Stimulated activated naive CD8-positive, alpha-beta T cell treated with anti-CD3 and anti-CD28 coated beads, Interleukin-15, amount 100 ng/mL, for 72 hours (primary cell): ENCODE results near the gene KAZN.
"Not testable (repeated sequence)": the region's sequence is repeated elsewhere in the genome, so short reads cannot be mapped to it uniquely, and the experiment has no call there.

Source experiments
- ATAC-seq: fragments of 150-1000 bp; cut with Tn5 transposase; 2 replicates; pipeline ENCODE4 v1.10.0; 2021; ENCODE audit warnings: mild to moderate bottlenecking, moderate library complexity
- DNase-seq, 2 donors: peaks; one replicate each; pipeline ENCODE4 v3.0.0; 2021 to 2022
- H3K27ac Mint-ChIP-seq, 2 donors: one replicate each; pipeline ENCODE4 v1.8.0; 2022; ENCODE audit warnings: mild to moderate bottlenecking in 2 of 2, mixed read lengths in 2 of 2, moderate library complexity in 2 of 2
- H3K27me3 Mint-ChIP-seq: one replicate; pipeline ENCODE4 v1.8.0; 2022; ENCODE audit warnings: mixed read lengths
- H3K4me1 Mint-ChIP-seq: one replicate; pipeline ENCODE4 v1.8.0; 2022; ENCODE audit warnings: mild to moderate bottlenecking, mixed read lengths
- H3K4me3 Mint-ChIP-seq, 2 donors: one replicate each; pipeline ENCODE4 v1.8.0; 2022; ENCODE audit warnings: mild to moderate bottlenecking in 2 of 2, mixed read lengths in 2 of 2, moderate library complexity in 1 of 2
- H3K9me3 Mint-ChIP-seq, 2 donors: one replicate each; pipeline ENCODE4 v1.8.0; 2022; ENCODE audit warnings: mixed read lengths in 2 of 2

The KAZN gene

GRCh38 chr1:15028102-15028501 is 429.6 kb downstream of the KAZN start:
- no peak for ATAC-seq
- Mint-ChIP-seq H3K4me1 (no peaks in the 10 kb centered on the region), H3K27ac (no peak overlapping the region)

DNA sequence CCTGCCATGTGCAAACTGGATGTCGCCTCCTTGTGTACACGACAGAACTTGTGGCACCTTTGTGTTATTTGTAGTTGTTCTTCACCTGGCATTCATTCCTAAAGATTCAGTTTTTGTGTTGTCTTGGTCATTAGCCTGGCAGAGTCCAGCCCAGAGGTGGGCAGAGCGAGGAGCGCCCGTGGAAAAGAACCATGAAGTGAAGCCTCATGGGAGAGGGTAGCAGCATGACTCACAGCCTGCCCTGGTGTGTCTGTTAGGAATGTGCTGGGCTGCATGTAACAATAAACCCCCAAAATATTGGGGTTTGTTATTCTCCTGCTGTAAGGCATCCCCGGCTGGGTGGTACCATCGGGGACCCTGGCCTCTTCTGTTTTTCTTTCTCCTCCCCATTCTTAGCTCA is 430.1 kb downstream of the KAZN start:
- H3K4me3 Mint-ChIP-seq: no peak overlapping the region
- no peaks in the 10 kb centered on the region for H3K9me3 Mint-ChIP-seq
- H3K27me3 Mint-ChIP-seq: no peaks in the 10 kb centered on the region
- DNase-seq: no peak
- H3K27ac Mint-ChIP-seq: no peak overlapping the region
- peaks cover under 1% of the 10 kb centered on the region for H3K4me1 Mint-ChIP-seq
- no peak for ATAC-seq

More at GRCh38 chr1:15028102-15028501, 429.6 kb downstream of the KAZN start:
- H3K27me3 Mint-ChIP-seq: no peaks in the 10 kb centered on the region
- no peak for DNase-seq
- no peaks in the 10 kb centered on the region for H3K9me3 Mint-ChIP-seq
- H3K4me3 Mint-ChIP-seq: no peak overlapping the region

DNA sequence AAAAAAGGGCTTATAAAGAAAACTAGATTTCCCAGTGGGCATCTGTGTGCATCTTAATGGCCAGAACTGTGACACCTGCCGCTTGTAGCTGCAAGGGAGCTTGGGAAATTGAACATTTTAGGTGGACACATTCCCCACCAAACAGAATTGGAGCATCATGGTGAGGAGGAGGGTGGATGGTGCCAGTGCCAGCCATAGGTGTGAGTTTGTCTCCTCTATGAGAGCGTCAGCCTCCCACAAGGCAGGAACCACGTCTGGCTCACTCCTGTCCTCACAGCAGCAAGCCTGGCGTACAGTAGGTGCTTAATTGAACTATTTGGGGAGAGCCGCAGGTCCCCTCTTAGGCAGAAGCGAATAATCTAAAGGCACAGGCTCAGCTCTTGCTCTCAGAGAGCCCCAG is 430.6 kb downstream of the KAZN start:
- no peak overlapping the region for H3K4me3 Mint-ChIP-seq
- peak overlapping the region in 1 of 2 donors; percentile 77 for H3K27ac Mint-ChIP-seq
- H3K4me1 Mint-ChIP-seq: peaks cover 5% of the 10 kb centered on the region
- H3K9me3 Mint-ChIP-seq: no peaks in the 10 kb centered on the region
- no peaks in the 10 kb centered on the region for H3K27me3 Mint-ChIP-seq
- ATAC-seq (no peak), DNase-seq (no peak)

DNA sequence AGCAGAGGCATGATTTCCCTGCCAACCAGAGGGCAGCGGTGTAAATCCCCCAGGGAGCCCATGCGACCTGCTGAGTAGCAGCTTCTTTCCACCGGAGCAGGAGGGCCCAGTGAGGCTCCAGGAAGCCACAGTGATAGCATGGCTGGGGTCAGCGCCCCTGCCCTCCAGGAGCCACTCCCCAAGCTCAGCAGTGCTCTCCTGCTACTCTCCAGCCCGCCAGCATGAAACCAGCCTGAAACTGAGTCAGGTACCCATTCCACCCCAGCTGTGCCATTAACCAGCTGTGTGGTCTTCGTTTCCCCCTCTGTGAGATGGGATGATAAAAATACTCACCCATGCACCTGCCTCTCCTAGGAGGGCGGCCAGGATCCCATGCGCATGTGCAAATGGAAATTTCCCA is 431.3 kb downstream of the KAZN start:
- no peak overlapping the region for H3K27ac Mint-ChIP-seq
- H3K9me3 Mint-ChIP-seq: no peaks in the 10 kb centered on the region
- ATAC-seq: no peak
- peaks cover 9% of the 10 kb centered on the region for H3K4me1 Mint-ChIP-seq
- H3K4me3 Mint-ChIP-seq: no peak overlapping the region
- no peak for DNase-seq
- H3K27me3 Mint-ChIP-seq: no peaks in the 10 kb centered on the region

DNA sequence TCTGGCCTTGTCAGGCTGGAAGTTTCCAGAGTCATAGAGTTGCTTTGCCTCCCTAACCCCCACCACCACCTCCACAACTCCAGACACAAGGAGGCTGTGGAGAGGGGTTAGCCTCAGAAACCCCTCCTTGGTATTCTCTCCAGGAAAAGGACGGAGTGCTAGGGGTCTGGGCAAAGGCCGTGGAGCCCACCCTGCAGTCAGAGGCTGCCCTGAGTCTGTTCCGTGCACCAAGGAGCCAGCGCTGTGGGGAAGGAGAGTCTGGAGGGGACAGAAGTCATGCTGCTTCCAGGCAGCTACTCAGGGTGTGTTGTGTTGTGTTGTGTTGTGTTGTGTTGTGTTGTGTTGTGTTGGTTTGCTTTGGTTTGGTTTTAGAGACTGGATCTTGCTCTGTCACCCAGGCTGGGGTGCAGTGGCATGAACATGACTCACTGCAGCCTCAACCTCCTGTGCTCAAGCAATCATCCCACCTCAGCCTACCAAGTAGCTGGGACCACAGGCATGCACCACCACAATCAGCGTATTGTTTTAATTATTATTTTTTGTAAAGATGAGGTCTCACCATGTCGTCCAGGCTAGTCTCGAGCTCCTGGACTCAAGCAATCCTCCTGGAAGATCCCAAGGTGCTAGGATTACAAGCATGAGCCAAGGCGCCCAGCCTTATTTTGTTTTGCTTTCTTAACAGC is 432.9 kb downstream of the KAZN start:
- ATAC-seq: no peak
- no peaks in the 10 kb centered on the region for H3K9me3 Mint-ChIP-seq
- H3K27ac Mint-ChIP-seq: no peak overlapping the region

DNA sequence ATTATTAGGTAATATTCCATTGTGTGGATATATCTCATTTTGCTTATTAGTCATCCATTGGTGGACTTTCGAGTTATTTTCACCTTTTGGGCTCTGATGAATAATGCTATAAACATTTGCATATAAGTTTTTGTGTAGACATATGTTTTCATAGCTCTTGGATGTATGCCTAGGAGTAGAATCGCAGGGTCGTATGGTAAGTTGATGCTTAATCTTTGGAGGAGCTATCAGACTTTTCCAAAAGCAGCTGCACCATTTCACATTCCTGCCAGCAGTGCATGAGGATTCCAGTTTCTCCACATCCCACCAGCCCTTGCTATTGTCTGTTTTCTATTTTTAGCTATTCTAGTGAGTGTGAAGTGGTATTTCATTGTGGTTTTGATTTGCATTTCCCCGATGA is 434.8 kb downstream of the KAZN start:
- Mint-ChIP-seq H3K27me3 (no peaks in the 10 kb centered on the region), H3K4me1 (peaks cover 9% of the 10 kb centered on the region), H3K4me3 (no peak overlapping the region), H3K27ac (no peak overlapping the region), H3K9me3 (no peaks in the 10 kb centered on the region)
- ATAC-seq: no peak
- no peak for DNase-seq

More for the DNA sequence above, 432.9 kb downstream of the KAZN start:
- H3K4me3 Mint-ChIP-seq: no peak overlapping the region
- no peaks in the 10 kb centered on the region for H3K27me3 Mint-ChIP-seq
- peaks cover 9% of the 10 kb centered on the region for H3K4me1 Mint-ChIP-seq
- no peak for DNase-seq

DNA sequence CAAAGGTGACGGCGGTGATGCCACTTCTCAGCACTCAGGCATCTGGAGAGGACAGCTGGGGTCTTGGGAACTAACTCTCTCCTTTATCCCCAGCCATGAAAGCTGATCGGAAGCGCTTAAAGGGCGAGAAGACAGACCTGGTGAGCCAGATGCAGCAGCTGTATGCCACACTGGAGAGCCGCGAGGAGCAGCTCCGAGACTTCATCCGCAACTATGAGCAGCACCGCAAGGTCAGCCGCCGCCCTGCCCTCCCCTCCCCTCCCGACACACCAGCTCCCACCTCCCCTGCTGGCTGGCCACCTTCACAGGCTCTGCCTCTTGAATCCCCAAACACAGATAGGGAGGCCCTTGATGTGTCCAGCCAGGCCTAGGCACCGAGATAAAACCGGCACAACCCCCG is 436.2 kb downstream of the KAZN start:
- H3K27ac Mint-ChIP-seq: peak overlapping the region in 1 of 2 donors; percentile 55
- no peaks in the 10 kb centered on the region for H3K27me3 Mint-ChIP-seq
- H3K4me3 Mint-ChIP-seq: no peak overlapping the region
- no peak for DNase-seq
- no peak for ATAC-seq
- H3K9me3 Mint-ChIP-seq: no peaks in the 10 kb centered on the region
- H3K4me1 Mint-ChIP-seq: peaks cover 9% of the 10 kb centered on the region

DNA sequence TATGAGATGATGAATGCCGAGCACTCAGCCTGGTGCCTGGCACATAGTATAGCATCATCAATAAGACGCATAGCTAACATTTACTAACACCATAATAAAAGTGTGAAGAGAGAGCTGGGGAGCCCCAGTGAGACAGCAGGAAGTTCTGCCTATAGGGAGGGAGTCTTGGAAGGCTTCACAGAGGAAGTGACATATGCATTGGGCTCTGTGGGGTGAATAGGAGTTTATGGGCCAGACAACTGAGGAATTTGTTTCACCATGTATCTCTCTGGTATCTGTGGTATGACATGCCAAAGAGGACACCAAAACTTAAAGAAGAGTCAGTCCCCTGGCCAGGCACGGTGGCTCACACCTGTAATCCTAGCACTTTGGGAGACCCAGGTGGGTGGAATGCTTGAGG is 436.8 kb downstream of the KAZN start:
- no peak overlapping the region for H3K4me3 Mint-ChIP-seq
- H3K27ac Mint-ChIP-seq: no peak overlapping the region
- H3K4me1 Mint-ChIP-seq: peaks cover 9% of the 10 kb centered on the region
- ATAC-seq (no peak), DNase-seq (no peak)
- H3K27me3 Mint-ChIP-seq: no peaks in the 10 kb centered on the region
- no peaks in the 10 kb centered on the region for H3K9me3 Mint-ChIP-seq

GRCh38 chr1:15036101-15036500 is 437.6 kb downstream of the KAZN start:
- Mint-ChIP-seq H3K9me3 (no peaks in the 10 kb centered on the region), H3K4me1 (peaks cover 9% of the 10 kb centered on the region), H3K4me3 (no peak overlapping the region), H3K27me3 (no peaks in the 10 kb centered on the region), H3K27ac (no peak overlapping the region)
- DNase-seq (no peak), ATAC-seq (peak; percentile 29)

GRCh38 chr1:15038232-15039016 is 439.9 kb downstream of the KAZN start:
- peak; percentile 16 to 21 for DNase-seq
- Mint-ChIP-seq H3K4me3 (no peak overlapping the region), H3K4me1 (peaks cover 9% of the 10 kb centered on the region), H3K27me3 (no peaks in the 10 kb centered on the region), H3K9me3 (no peaks in the 10 kb centered on the region), H3K27ac (no peak overlapping the region)
- peak; percentile 60 for ATAC-seq

DNA sequence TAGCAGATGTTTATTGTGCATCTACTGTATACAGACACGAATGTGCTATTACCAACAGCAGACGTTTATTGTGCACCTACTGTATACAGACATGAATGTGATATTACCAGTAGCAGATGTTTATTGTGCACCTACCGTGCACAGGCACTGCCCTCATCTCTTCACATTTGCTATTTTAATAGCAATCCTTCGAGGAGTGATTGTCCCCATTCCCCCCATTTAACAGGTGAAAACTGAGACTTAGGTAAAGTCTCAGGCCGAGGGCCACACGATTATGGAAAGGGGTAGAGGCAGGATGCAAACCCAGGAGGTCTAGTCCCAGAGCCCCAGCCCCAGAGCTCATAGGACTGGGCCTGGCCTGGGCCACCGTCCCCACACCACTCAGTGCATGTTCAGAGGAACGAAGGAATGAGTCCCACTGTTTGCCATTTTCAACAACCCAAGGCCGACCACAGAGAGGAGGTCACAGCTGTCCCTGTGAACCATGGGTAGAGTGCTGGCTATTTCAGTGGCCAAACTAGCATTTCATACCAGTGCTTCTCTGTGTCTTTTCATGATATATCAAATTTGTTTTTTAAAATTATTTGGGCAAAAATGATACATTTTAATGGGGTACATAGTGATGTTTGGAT is 440.6 kb downstream of the KAZN start:
- DNase-seq: no peak
- H3K4me3 Mint-ChIP-seq: no peak overlapping the region
- no peaks in the 10 kb centered on the region for H3K27me3 Mint-ChIP-seq
- no peak for ATAC-seq
- peaks cover 3% of the 10 kb centered on the region for H3K4me1 Mint-ChIP-seq
- no peaks in the 10 kb centered on the region for H3K9me3 Mint-ChIP-seq
- H3K27ac Mint-ChIP-seq: no peak overlapping the region

- Mint-ChIP-seq H3K4me3 (no peak overlapping the region), H3K27me3 (no peaks in the 10 kb centered on the region), H3K9me3 (no peaks in the 10 kb centered on the region), H3K4me1 (no peaks in the 10 kb centered on the region), H3K27ac (no peak overlapping the region)
- DNase-seq (no peak), ATAC-seq (no peak)
These were observed 441.4 kb downstream of the KAZN start for GRCh38 chr1:15039901-15040300.

GRCh38 chr1:15040685-15041084 is 442.2 kb downstream of the KAZN start:
- H3K4me1 Mint-ChIP-seq, H3K27me3 Mint-ChIP-seq, H3K27ac Mint-ChIP-seq: not testable (repeated sequence)

GRCh38 chr1:15042866-15043265 is 444.4 kb downstream of the KAZN start:
- Mint-ChIP-seq H3K9me3 (no peaks in the 10 kb centered on the region), H3K4me3 (no peak overlapping the region), H3K27ac (no peak overlapping the region), H3K27me3 (no peaks in the 10 kb centered on the region), H3K4me1 (no peaks in the 10 kb centered on the region)
- ATAC-seq: no peak
- no peak for DNase-seq

More at GRCh38 chr1:15040685-15041084, 442.2 kb downstream of the KAZN start:
- not testable (repeated sequence) for DNase-seq, H3K4me3 Mint-ChIP-seq, ATAC-seq, H3K9me3 Mint-ChIP-seq

GRCh38 chr1:15043934-15044333 is 445.4 kb downstream of the KAZN start:
- Mint-ChIP-seq H3K27me3 (no peaks in the 10 kb centered on the region), H3K4me3 (no peak overlapping the region), H3K4me1 (no peaks in the 10 kb centered on the region), H3K27ac (no peak overlapping the region), H3K9me3 (no peaks in the 10 kb centered on the region)
- DNase-seq (no peak), ATAC-seq (no peak)

DNA sequence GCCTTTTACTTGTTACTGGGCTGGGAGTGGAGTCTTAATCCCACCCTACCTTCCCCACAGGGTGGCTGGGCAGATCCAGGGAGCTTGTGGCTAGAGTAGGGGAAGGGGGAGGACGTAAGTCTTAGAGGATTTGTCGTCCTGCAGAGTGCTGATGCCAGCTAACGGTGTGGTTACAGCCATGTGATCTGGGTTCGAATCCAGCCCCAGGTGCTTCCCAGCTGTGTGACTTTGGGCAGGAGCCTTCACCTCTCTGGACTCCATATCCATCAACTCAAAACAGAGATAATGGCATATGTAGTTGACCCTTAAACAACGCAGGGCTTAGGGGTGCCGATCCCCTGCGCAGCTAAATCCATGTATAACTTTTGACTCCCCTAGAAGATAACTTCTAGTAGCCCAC is 446.6 kb downstream of the KAZN start:
- H3K4me1 Mint-ChIP-seq: no peaks in the 10 kb centered on the region
- H3K4me3 Mint-ChIP-seq: no peak overlapping the region
- no peak for ATAC-seq
- no peak overlapping the region for H3K27ac Mint-ChIP-seq
- H3K27me3 Mint-ChIP-seq: no peaks in the 10 kb centered on the region
- no peak for DNase-seq
- no peaks in the 10 kb centered on the region for H3K9me3 Mint-ChIP-seq
